ENCODE measurements around the gene FAM222A. TPM values are rescaled to one million over a fixed set of nuclear protein-coding genes. Genes with fewer than 3 reads are reported as not detected.

The FAM222A gene
- polyA plus RNA-seq, 2 of the 4 experiments (the other 2 are of a cell fraction), result 0.98 to 3.2 TPM

DNA sequence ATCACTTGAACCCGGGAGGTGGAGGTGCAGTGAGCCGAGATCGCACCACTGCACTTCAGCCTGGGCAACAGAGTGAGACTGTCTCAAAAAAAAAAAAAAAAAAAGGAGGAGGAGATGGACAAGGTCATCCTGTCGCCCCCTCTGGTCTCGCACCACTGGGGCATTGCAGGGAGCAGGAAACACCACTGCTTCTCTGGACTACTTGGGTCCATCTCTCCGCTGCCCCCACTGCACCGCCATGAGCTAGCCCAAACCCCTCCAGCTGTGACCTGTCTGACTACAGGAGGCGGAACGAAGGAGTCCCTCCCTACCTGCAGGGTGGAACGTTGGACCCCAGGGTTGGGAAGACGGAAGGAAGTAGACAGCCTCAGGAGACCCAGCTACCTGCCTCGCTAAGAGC is 18.2 kb upstream of the FAM222A start:
- ATAC-seq, result no peak
- Histone ChIP-seq H3K9me3 (no peaks in the 10 kb centered on the region), H3K27ac (no peak overlapping the region), H3K4me2 (no peak overlapping the region), H3K4me3 (no peak overlapping the region), H3K4me1 (peaks cover 5% of the 10 kb centered on the region; the same call in 1 of the 3 replicates)
- ChIA-PET CTCF (interaction anchor here (2.7 kb wide), 1 partner anchor 97 kb away, joined by 14 read pairs; no protein-coding TSS in a partner anchor), POLR2A (interaction anchor here (0.7 to 1.0 kb wide), 2 partner anchors 19 to 87 kb away, joined by 3 read pairs; no protein-coding TSS in a partner anchor)
- FAIRE-seq, result no peak
- DNase-seq (ENCODE audit: low read depth in 1 of 2, low spot score in 1 of 2), result no peak
- TF ChIP-seq, protein P1, sequence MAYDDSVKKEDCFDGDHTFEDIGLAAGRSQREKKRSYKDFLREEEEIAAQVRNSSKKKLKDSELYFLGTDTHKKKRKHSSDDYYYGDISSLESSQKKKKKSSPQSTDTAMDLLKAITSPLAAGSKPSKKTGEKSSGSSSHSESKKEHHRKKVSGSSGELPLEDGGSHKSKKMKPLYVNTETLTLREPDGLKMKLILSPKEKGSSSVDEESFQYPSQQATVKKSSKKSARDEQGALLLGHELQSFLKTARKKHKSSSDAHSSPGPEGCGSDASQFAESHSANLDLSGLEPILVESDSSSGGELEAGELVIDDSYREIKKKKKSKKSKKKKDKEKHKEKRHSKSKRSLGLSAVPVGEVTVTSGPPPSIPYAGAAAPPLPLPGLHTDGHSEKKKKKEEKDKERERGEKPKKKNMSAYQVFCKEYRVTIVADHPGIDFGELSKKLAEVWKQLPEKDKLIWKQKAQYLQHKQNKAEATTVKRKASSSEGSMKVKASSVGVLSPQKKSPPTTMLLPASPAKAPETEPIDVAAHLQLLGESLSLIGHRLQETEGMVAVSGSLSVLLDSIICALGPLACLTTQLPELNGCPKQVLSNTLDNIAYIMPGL (CRISPR knock-in tag; IDR thresholded peaks at IDR 0.05; ENCODE audit: borderline replicate concordance), result no peak
- no peak for TF ChIP-seq RCOR1 (IDR thresholded peaks at IDR 0.05; ENCODE audit: low read depth, low read length)
- TF ChIP-seq, protein P2, sequence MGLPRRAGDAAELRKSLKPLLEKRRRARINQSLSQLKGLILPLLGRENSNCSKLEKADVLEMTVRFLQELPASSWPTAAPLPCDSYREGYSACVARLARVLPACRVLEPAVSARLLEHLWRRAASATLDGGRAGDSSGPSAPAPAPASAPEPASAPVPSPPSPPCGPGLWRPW (IDR thresholded peaks at IDR 0.05), result no peak
- TF ChIP-seq CHD2 (IDR thresholded peaks at IDR 0.05; ENCODE audit: low read length, partially characterized antibody), result no peak
- TF ChIP-seq MAFK (IDR thresholded peaks at IDR 0.05; ENCODE audit: partially characterized antibody), result no peak
- TF ChIP-seq, protein P3, sequence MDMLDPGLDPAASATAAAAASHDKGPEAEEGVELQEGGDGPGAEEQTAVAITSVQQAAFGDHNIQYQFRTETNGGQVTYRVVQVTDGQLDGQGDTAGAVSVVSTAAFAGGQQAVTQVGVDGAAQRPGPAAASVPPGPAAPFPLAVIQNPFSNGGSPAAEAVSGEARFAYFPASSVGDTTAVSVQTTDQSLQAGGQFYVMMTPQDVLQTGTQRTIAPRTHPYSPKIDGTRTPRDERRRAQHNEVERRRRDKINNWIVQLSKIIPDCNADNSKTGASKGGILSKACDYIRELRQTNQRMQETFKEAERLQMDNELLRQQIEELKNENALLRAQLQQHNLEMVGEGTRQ (IDR thresholded peaks at IDR 0.05), result no peak
- TF ChIP-seq KDM5A (IDR thresholded peaks at IDR 0.05), result no peak
- no peak for TF ChIP-seq FOXS1 (CRISPR knock-in tag; IDR thresholded peaks at IDR 0.05)
- TF ChIP-seq, protein P4, sequence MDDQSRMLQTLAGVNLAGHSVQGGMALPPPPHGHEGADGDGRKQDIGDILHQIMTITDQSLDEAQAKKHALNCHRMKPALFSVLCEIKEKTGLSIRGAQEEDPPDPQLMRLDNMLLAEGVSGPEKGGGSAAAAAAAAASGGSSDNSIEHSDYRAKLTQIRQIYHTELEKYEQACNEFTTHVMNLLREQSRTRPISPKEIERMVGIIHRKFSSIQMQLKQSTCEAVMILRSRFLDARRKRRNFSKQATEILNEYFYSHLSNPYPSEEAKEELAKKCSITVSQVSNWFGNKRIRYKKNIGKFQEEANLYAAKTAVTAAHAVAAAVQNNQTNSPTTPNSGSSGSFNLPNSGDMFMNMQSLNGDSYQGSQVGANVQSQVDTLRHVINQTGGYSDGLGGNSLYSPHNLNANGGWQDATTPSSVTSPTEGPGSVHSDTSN (IDR thresholded peaks at IDR 0.05), result no peak
- 80% methylated on average over 12 of the region's 12 CpGs for WGBS (ENCODE audit: missing lambda C conversion rate)

DNA sequence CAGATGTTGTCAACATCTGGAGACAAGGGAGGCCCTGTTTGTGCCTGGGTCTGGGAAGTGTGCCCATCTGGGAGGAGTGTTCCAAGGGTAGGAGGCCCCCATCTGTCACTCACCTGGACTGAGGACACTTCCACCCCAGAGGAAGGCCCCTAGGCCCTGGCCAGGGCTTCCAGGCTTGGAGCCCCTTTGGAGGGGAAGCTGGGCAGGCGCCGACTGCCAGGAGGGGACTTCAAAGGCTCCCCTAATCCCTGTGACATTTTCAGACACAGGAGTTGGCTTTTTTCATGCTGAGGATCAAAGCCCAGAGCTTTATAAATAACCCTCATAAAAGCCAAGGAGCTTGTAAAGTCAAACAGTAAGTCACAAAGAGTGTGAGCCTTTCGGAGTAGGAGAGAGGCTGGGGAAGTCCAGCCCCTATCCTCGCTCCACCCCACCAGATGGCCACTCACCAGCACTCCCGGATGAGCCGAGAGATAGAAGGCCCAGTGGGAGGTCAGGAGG is 17.6 kb upstream of the FAM222A start:
- DNase-seq (ENCODE audit: low read depth in 1 of 2, low spot score in 1 of 2) (no peak), FAIRE-seq (no peak), ATAC-seq (no peak)
- H3K27ac ChIP-seq, result no peak overlapping the region
- POLR2A ChIA-PET, result interaction anchor here (1.0 kb wide), 1 partner anchor 18 kb away, joined by 3 read pairs; no protein-coding TSS in a partner anchor
- CTCF ChIA-PET, result no interaction called here
- 71% methylated on average over 6 of the region's 6 CpGs for WGBS (ENCODE audit: missing lambda C conversion rate)
- H3K4me2 ChIP-seq, result no peak overlapping the region
- TF ChIP-seq ZC3H11A (IDR thresholded peaks at IDR 0.05) (no peak), MAZ (IDR thresholded peaks at IDR 0.05; ENCODE audit: borderline replicate concordance, low read depth, low read length) (no peak), ESRRA (IDR thresholded peaks at IDR 0.05; ENCODE audit: borderline replicate concordance, low read length) (no peak), HDAC2 (IDR thresholded peaks at IDR 0.05) (no peak), EHF (CRISPR knock-in tag; IDR thresholded peaks at IDR 0.05) (no peak), HOXB5 (CRISPR knock-in tag; IDR thresholded peaks at IDR 0.05) (no peak), FOSL2 (IDR thresholded peaks at IDR 0.05) (no peak), FOSL2 (CRISPR knock-in tag; IDR thresholded peaks at IDR 0.05) (no peak)
- TF ChIP-seq, protein P5, sequence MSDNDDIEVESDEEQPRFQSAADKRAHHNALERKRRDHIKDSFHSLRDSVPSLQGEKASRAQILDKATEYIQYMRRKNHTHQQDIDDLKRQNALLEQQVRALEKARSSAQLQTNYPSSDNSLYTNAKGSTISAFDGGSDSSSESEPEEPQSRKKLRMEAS (IDR thresholded peaks at IDR 0.05), result no peak
- TF ChIP-seq, protein P6, sequence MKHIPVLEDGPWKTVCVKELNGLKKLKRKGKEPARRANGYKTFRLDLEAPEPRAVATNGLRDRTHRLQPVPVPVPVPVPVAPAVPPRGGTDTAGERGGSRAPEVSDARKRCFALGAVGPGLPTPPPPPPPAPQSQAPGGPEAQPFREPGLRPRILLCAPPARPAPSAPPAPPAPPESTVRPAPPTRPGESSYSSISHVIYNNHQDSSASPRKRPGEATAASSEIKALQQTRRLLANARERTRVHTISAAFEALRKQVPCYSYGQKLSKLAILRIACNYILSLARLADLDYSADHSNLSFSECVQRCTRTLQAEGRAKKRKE (CRISPR knock-in tag; IDR thresholded peaks at IDR 0.05; ENCODE audit: low read depth), result no peak
- H3K9me3 ChIP-seq, result no peaks in the 10 kb centered on the region
- H3K4me1 ChIP-seq, result peaks cover 5% of the 10 kb centered on the region; the same call in 1 of the 3 replicates
- no peak overlapping the region for H3K4me3 ChIP-seq

Measured in A549 (cell line).